ENCODE measurements around the gene TTC16. TPM values are rescaled to one million over a fixed set of nuclear protein-coding genes. Genes with fewer than 3 reads are reported as not detected.

The TTC16 gene
- 0.03 TPM for polyA plus RNA-seq (ENCODE audit: insufficient read length)

GRCh38 chr9:127715470-127716337 is at the start of gene TTC16, which contains the start of gene PTRH1:
Gene TTC16, plus strand, starts transcription at chr9:127716079. Its CDS starts 67 bp downstream, at chr9:127716146.
Gene PTRH1, minus strand, starts transcription at chr9:127715663. Its CDS starts 24 bp downstream, at chr9:127715639.
- peak; percentile 88 for DNase-seq (ENCODE audit: low read depth)

GRCh38 chr9:127667127-127667844 is 48.6 kb upstream of the TTC16 start:
- DNase-seq (ENCODE audit: low read depth), result no peak

GRCh38 chr9:127667906-127668305 is 48.0 kb upstream of the TTC16 start:
- no peak for DNase-seq (ENCODE audit: low read depth)

- no peak for DNase-seq (ENCODE audit: low read depth)
These were observed 42.6 kb upstream of the TTC16 start for GRCh38 chr9:127673234-127673633.

GRCh38 chr9:127676638-127677037 is 39.2 kb upstream of the TTC16 start:
- no peak for DNase-seq (ENCODE audit: low read depth)

- DNase-seq (ENCODE audit: low read depth), result no peak
These were observed 36.4 kb upstream of the TTC16 start for GRCh38 chr9:127679506-127679905.

GRCh38 chr9:127680226-127680625 is 35.7 kb upstream of the TTC16 start:
- no peak for DNase-seq (ENCODE audit: low read depth)

GRCh38 chr9:127680846-127681245 is 35.0 kb upstream of the TTC16 start:
- DNase-seq (ENCODE audit: low read depth), result no peak

- no peak for DNase-seq (ENCODE audit: low read depth)
These were observed 33.3 kb upstream of the TTC16 start for GRCh38 chr9:127682351-127683136.

GRCh38 chr9:127683723-127684122 is 32.2 kb upstream of the TTC16 start:
- DNase-seq (ENCODE audit: low read depth), result no peak

GRCh38 chr9:127684576-127684975 is 31.3 kb upstream of the TTC16 start:
- DNase-seq (ENCODE audit: low read depth), result no peak

GRCh38 chr9:127686461-127687393 is 29.2 kb upstream of the TTC16 start:
- DNase-seq (ENCODE audit: low read depth), result no peak

GRCh38 chr9:127689329-127690000 is 26.4 kb upstream of the TTC16 start:
- DNase-seq (ENCODE audit: low read depth), result no peak

GRCh38 chr9:127690735-127691134 is 25.1 kb upstream of the TTC16 start:
- DNase-seq (ENCODE audit: low read depth), result no peak

GRCh38 chr9:127692071-127692470 is 23.8 kb upstream of the TTC16 start:
- no peak for DNase-seq (ENCODE audit: low read depth)

- DNase-seq (ENCODE audit: low read depth), result no peak
These were observed 22.7 kb upstream of the TTC16 start for GRCh38 chr9:127693143-127693542.

- no peak for DNase-seq (ENCODE audit: low read depth)
These were observed 22.2 kb upstream of the TTC16 start for GRCh38 chr9:127693697-127694096.

- DNase-seq (ENCODE audit: low read depth), result no peak
These were observed 20.8 kb upstream of the TTC16 start for GRCh38 chr9:127694890-127695720.

GRCh38 chr9:127697575-127697974 is 18.3 kb upstream of the TTC16 start:
- no peak for DNase-seq (ENCODE audit: low read depth)

Measured in forelimb muscle (tissue), 1 donor.